H1 (cell line): ENCODE data around the gene SHISA7. TPM values are rescaled to one million over a fixed set of nuclear protein-coding genes. Genes with fewer than 3 reads are reported as not detected.
A peak's percentile ranks its signal among the peaks of the same experiment; 100 is the strongest.

ENCODE experiments used
- CTCF ChIA-PET: fragments of 300-600 bp; sonication (Branson Sonifier 250); formaldehyde crosslinking; loops from one replicate; lab custom pipeline; 2021; ENCODE audit not compliant: partially characterized antibody; lab: Charles Lee
- POLR2A ChIA-PET: fragments of 300-600 bp; sonication (Branson Sonifier 250); formaldehyde crosslinking; loops from one replicate; lab custom pipeline; 2021; ENCODE audit warnings: inconsistent platforms; ENCODE audit not compliant: partially characterized antibody; lab: Charles Lee
- DNase-seq, 2 experiments: peaks; one replicate each; pipeline versions ENCODE4 v3.0.0 to v3.0.0-alpha.2; 2010 to 2022; ENCODE audit warnings: low spot score in 2 of 2, low read depth in 1 of 2, mixed read lengths in 1 of 2
- FAIRE-seq: peaks from 2 replicates; lab custom pipeline; 2011; peaks lifted over from hg19 to GRCh38; lab: Jason Lieb, UNC
- H2AFZ ChIP-seq: 2 replicates; pipeline ENCODE4 v1.8.1; 2012; ENCODE audit warnings: low read length, inconsistent platforms
- H2AK5ac ChIP-seq: 2 replicates; pipeline ENCODE4 v1.6.1; 2013; ENCODE audit warnings: low read depth, low read length
- H2BK120ac ChIP-seq: replicated peaks from 2 replicates; pipeline ENCODE3; 2013; ENCODE audit warnings: low read depth, low read length, inconsistent platforms
- H2BK12ac ChIP-seq: 2 replicates; pipeline ENCODE4 v1.6.1; 2013; ENCODE audit warnings: low read depth, low read length
- H2BK15ac ChIP-seq: 2 replicates; pipeline ENCODE4 v1.6.1; 2013; ENCODE audit warnings: low read length
- H2BK20ac ChIP-seq: 2 replicates; pipeline ENCODE4 v1.6.1; 2013; ENCODE audit warnings: low read length
- H2BK5ac ChIP-seq: 2 replicates; pipeline ENCODE4 v1.6.1; 2013; ENCODE audit warnings: low read depth, low read length
- H3K14ac ChIP-seq: 2 replicates; pipeline ENCODE4 v1.6.1; 2013; ENCODE audit warnings: inconsistent platforms; ENCODE audit not compliant: insufficient read length
- H3K18ac ChIP-seq: 2 replicates; pipeline ENCODE4 v1.6.1; 2013; ENCODE audit warnings: low read length; ENCODE audit errors: extremely low read depth
- H3K23ac ChIP-seq: 2 replicates; pipeline ENCODE4 v1.6.1; 2013; ENCODE audit warnings: inconsistent platforms; ENCODE audit not compliant: insufficient read length
- H3K23me2 ChIP-seq: 2 replicates; pipeline ENCODE4 v1.6.1; 2013; ENCODE audit warnings: low read depth, low read length
- H3K27ac ChIP-seq: 2 replicates; pipeline ENCODE4 v1.6.1; 2011; ENCODE audit warnings: low read depth, low read length, inconsistent platforms
- H3K27me3 ChIP-seq, 4 experiments: replicated peaks in 1 of 4; 1 replicate in 1 of 4; 2 replicates in 3 of 4; pipeline versions ENCODE4 v1.6.1 to v1.8.1; 2011 to 2013; ENCODE audit warnings: low read length in 3 of 4, mild to moderate bottlenecking in 3 of 4, inconsistent platforms in 2 of 4, mixed read lengths in 2 of 4, moderate library complexity in 1 of 4; ENCODE audit not compliant: control insufficient read depth in 3 of 4, insufficient read depth in 3 of 4; ENCODE audit errors: extremely low read depth in 1 of 4
- H3K36me3 ChIP-seq, 4 experiments: 2 replicates each; pipeline versions ENCODE4 v1.6.1 to v1.8.1; 2011 to 2013; ENCODE audit warnings: mild to moderate bottlenecking in 4 of 4, low read length in 3 of 4, moderate library complexity in 2 of 4, control low read depth in 1 of 4, inconsistent platforms in 1 of 4; ENCODE audit not compliant: insufficient read depth in 4 of 4, control insufficient read depth in 2 of 4
- H3K4ac ChIP-seq: replicated peaks from 2 replicates; pipeline ENCODE3; 2013; ENCODE audit warnings: low read length, low read depth, mixed read lengths, inconsistent platforms; ENCODE audit not compliant: insufficient read length
- H3K4me1 ChIP-seq, 4 experiments: replicated peaks in 1 of 4; 1 replicate in 1 of 4; 2 replicates in 3 of 4; pipeline versions ENCODE4 v1.6.1 to v1.8.1; 2011 to 2013; ENCODE audit warnings: low read length in 3 of 4, inconsistent platforms in 2 of 4, mixed read lengths in 1 of 4; ENCODE audit not compliant: insufficient read depth in 4 of 4, control insufficient read depth in 3 of 4
- H3K4me2 ChIP-seq, 2 experiments: 2 replicates each; pipeline versions ENCODE4 v1.6.1 to v1.8.1; 2011 to 2013; ENCODE audit warnings: low read depth in 2 of 2, low read length in 2 of 2, control low read depth in 1 of 2, inconsistent platforms in 1 of 2, mild to moderate bottlenecking in 1 of 2; ENCODE audit not compliant: insufficient read depth in 1 of 2
- H3K4me3 ChIP-seq, 4 experiments: fragments of 200-600, 300-600 bp in 1 of 4; sonication (generic), shearing (Covaris generic), sonication (Bioruptor Twin) in 1 of 4; 2 replicates each; pipeline versions ENCODE4 v1.5.1 to v1.8.1; 2011 to 2016; ENCODE audit warnings: low read length in 4 of 4, low read depth in 3 of 4, control low read depth in 2 of 4, inconsistent platforms in 2 of 4, mild to moderate bottlenecking in 2 of 4, mixed read lengths in 1 of 4, moderate library complexity in 1 of 4; ENCODE audit not compliant: insufficient read depth in 2 of 4; ENCODE audit errors: extremely low read depth in 1 of 4
- H3K56ac ChIP-seq: replicated peaks from 2 replicates; pipeline ENCODE3; 2013; ENCODE audit warnings: low read depth, mild to moderate bottlenecking, mixed read lengths, low read length, inconsistent platforms; ENCODE audit not compliant: insufficient read length
- H3K79me1 ChIP-seq: 2 replicates; pipeline ENCODE4 v1.6.1; 2013; ENCODE audit warnings: low read depth, low read length, control low read depth
- H3K79me2 ChIP-seq, 2 experiments: 2 replicates each; pipeline versions ENCODE4 v1.6.1 to v1.8.1; 2012 to 2013; ENCODE audit warnings: low read length in 2 of 2, mild to moderate bottlenecking in 2 of 2, inconsistent platforms in 1 of 2; ENCODE audit not compliant: insufficient read depth in 2 of 2, control insufficient read depth in 1 of 2
- H3K9ac ChIP-seq, 4 experiments: replicated peaks in 1 of 4; 1 replicate in 1 of 4; 2 replicates in 3 of 4; pipeline versions ENCODE4 v1.6.1 to v1.8.1; 2011 to 2013; ENCODE audit warnings: low read depth in 3 of 4, low read length in 3 of 4, control low read depth in 2 of 4, mild to moderate bottlenecking in 2 of 4, moderate library complexity in 2 of 4, inconsistent platforms in 1 of 4; ENCODE audit errors: extremely low read depth in 1 of 4
- H3K9me3 ChIP-seq, 2 experiments: 2 replicates each; pipeline versions ENCODE4 v1.6.1 to v1.8.1; 2012 to 2013; ENCODE audit warnings: mild to moderate bottlenecking in 2 of 2, moderate library complexity in 2 of 2, control low read depth in 1 of 2, inconsistent platforms in 1 of 2, low read depth in 1 of 2, low read length in 1 of 2, mixed read lengths in 1 of 2; ENCODE audit not compliant: insufficient read depth in 2 of 2
- H4K20me1 ChIP-seq, 2 experiments: replicated peaks in 1 of 2; 2 replicates each; pipeline versions ENCODE3 to v1.8.1; 2011 to 2013; ENCODE audit warnings: inconsistent platforms in 2 of 2, low read length in 2 of 2, mild to moderate bottlenecking in 1 of 2; ENCODE audit not compliant: insufficient read depth in 2 of 2, control insufficient read depth in 1 of 2
- H4K5ac ChIP-seq: 2 replicates; pipeline ENCODE4 v1.6.1; 2013; ENCODE audit warnings: low read length, low read depth, mixed read lengths, inconsistent platforms; ENCODE audit not compliant: insufficient read length
- H4K8ac ChIP-seq: 2 replicates; pipeline ENCODE4 v1.8.0; 2013; ENCODE audit warnings: mild to moderate bottlenecking, moderate library complexity, low read length, inconsistent platforms; ENCODE audit not compliant: insufficient read depth; ENCODE audit errors: extremely low read depth
- H4K91ac ChIP-seq: replicated peaks from 2 replicates; pipeline ENCODE3; 2013; ENCODE audit warnings: low read length, mixed read lengths, inconsistent platforms; ENCODE audit not compliant: insufficient read length
- BCL11A ChIP-seq, 2 experiments: IDR thresholded peaks; one replicate each; pipeline ENCODE4 v1.6.1; 2011; ENCODE audit warnings: low read depth in 2 of 2, low read length in 2 of 2, mild to moderate bottlenecking in 2 of 2
- BRCA1 ChIP-seq: IDR thresholded peaks from 2 replicates; pipeline ENCODE4 v1.6.1; 2012; ENCODE audit warnings: low read depth, low read length, improper control_type of control experiment
- EZH2 ChIP-seq: fragments of 200-600 bp; sonication (generic); IDR thresholded peaks from 2 replicates; pipeline ENCODE4 v1.7.1; 2012; ENCODE audit warnings: low read depth, mild to moderate bottlenecking, moderate library complexity, low read length, inconsistent platforms; ENCODE audit not compliant: severe bottlenecking
- KDM1A ChIP-seq: fragments of 200-600, 300-600 bp; sonication (generic); IDR thresholded peaks from 2 replicates; pipeline ENCODE4 v1.7.1; 2016; ENCODE audit warnings: mild to moderate bottlenecking, low read length, borderline replicate concordance
- ZNF274 ChIP-seq: IDR thresholded peaks from 2 replicates; pipeline ENCODE4 v1.7.0; 2012; ENCODE audit warnings: low read length, borderline replicate concordance; ENCODE audit errors: extremely low read depth
- WGBS, 2 experiments: shearing (Covaris generic) in 1 of 2; methylation state at CpG; one replicate each; pipeline versions ENCODE4 v1.1.6 to v1.1.7; 2013 to 2015; ENCODE audit warnings: low lambda C conversion rate in 2 of 2, mixed read lengths in 2 of 2, inconsistent platforms in 1 of 2, low coverage in 1 of 2, missing lambda C conversion rate in 1 of 2; ENCODE audit not compliant: insufficient replicate concordance in 2 of 2, insufficient coverage in 1 of 2, insufficient read length in 1 of 2; ENCODE audit errors: extremely low coverage in 1 of 2, missing lambda C conversion rate in 1 of 2; 5-methylcytosine and 5-hydroxymethylcytosine counted together
- polyA plus RNA-seq, 7 experiments: library from polyadenylated mRNA; depleted of rRNA in 3 of 7; stranded (reverse) in 5 of 7; unstranded in 2 of 7; fragments of >200 nt in 5 of 7; fragments of 200-250 nt in 2 of 7; gene quantifications; 1 replicate in 5 of 7; 2 replicates in 1 of 7; 4 replicates in 1 of 7; pipeline versions ENCODE4 v1.2.1 to v1.2.3, GENCODE V29; 2011 to 2013; ENCODE audit warnings: missing spikeins in 2 of 7, mixed read lengths in 2 of 7
- total RNA-seq: library from RNA; stranded (reverse); fragmentation: NEBNext Ultra II Directional; extraction: Animal tissue kit (Norgen Biotek cat#: 25700); gene quantifications from 2 replicates; pipeline ENCODE4 v1.2.1, GENCODE V29; 2021
- TF ChIP-seq, protein P1 (sequence below): IDR thresholded peaks from 2 replicates; pipeline ENCODE4 v1.6.1; 2012; ENCODE audit warnings: inconsistent platforms

Gene SHISA7
- total and polyA plus RNA-seq, 2 of the 8 experiments (the other 6 are each of a cell fraction or from before 2014, with no cell fraction given), result 0.76 to 1.0 TPM

DNA sequence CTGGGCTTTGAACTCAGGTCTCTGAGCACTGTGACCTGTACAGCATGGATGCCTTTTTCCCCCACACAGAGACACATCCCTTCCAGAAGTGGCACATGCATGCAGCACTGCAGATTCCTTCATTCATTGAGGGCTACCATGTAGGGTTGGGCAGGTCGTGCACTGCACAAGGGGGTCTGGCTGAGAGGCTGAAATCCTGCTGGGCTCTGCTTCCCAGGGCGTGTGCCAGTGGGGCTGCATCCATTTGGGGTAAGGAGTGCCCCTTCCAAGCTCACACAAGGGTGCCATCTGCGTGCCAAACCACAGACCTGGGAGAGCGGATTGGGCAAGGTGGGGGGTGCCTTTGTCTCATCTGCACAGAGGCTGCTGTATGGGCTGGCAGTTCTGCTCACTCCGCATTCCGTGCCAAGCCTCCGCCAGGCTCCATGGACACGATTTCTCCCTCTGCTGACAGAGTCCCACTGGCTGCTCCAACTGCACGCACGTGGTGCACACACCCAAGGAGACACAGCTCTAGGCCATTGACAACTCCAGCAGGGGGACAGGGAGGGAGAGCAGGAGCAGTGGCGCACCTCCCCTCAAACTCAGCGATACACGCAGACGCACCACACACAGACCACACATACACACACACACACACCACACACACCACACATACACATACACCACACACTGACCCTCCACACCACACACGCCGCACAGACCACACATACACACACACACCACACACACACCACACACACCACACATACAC is 4.5 kb upstream of the SHISA7 start:
- H3K27ac ChIP-seq, result no peak overlapping the region
- H2AK5ac ChIP-seq, result peak overlapping the region; percentile 68; the same call in 1 of the 2 replicates
- no peak overlapping the region for H3K4ac ChIP-seq
- H2AFZ ChIP-seq, result no peak overlapping the region
- no peak overlapping the region; the same call in 1 of the 2 replicates for H2BK15ac ChIP-seq
- H2BK5ac ChIP-seq, result no peak overlapping the region
- H4K8ac ChIP-seq, result no peak overlapping the region
- FAIRE-seq (no peak), DNase-seq (no peak)
- no peak overlapping the region for H2BK120ac ChIP-seq
- no peaks in the 10 kb centered on the region for H3K36me3 ChIP-seq
- H3K79me1 ChIP-seq, result no peaks in the 10 kb centered on the region
- peaks cover 25% of the 10 kb centered on the region; the same call in 1 of the 2 replicates for H3K23me2 ChIP-seq
- H3K4me3 ChIP-seq, result no peak overlapping the region
- no peak overlapping the region for H3K14ac ChIP-seq
- H4K91ac ChIP-seq, result no peak overlapping the region
- no peak overlapping the region for H4K5ac ChIP-seq
- H2BK12ac ChIP-seq, result peak overlapping the region; percentile 1; the same call in 1 of the 2 replicates
- no peak overlapping the region for H3K23ac ChIP-seq
- no peak overlapping the region for H3K4me2 ChIP-seq
- H3K18ac ChIP-seq, result no peak overlapping the region
- no peak overlapping the region; a peak in 1 of 7 replicates for H3K9ac ChIP-seq
- WGBS, 2 experiments, result 61% methylated on average over 15 of the region's 16 CpGs; no CpG with 5 or more reads in 1 of the 2 experiments
- peaks cover 59 to 95% (median 91%) of the 10 kb centered on the region in 4 experiments for H3K27me3 ChIP-seq
- TF ChIP-seq ZNF274 (no peak), BCL11A (IDR thresholded peaks at IDR 0.05; ENCODE audit: low read depth in 2 of 2, low read length in 2 of 2) (no peak), EZH2 (no peak), KDM1A (peak; percentile 40; the same call in 1 of the 2 replicates), BRCA1 (no peak)
- TF ChIP-seq, protein P1, sequence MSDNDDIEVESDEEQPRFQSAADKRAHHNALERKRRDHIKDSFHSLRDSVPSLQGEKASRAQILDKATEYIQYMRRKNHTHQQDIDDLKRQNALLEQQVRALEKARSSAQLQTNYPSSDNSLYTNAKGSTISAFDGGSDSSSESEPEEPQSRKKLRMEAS, result 0 out of 2 replicates have a peak, but pooled peaks have one; percentile 31
- peak overlapping the region; percentile 99 for H3K56ac ChIP-seq
- H3K9me3 ChIP-seq, result no peaks in the 10 kb centered on the region
- H2BK20ac ChIP-seq, result no peak overlapping the region
- H3K4me1 ChIP-seq, result peaks cover 0 to 9% (median 4%) of the 10 kb centered on the region in 4 experiments; a peak in 5 of 7 replicates
- CTCF ChIA-PET, result interaction anchor here (0.7 to 1.6 kb wide), 4 partner anchors 8 to 282 kb away, joined by 3 to 5 read pairs (median 4); partner anchors contain the start of gene DNAAF3
- H4K20me1 ChIP-seq, result peaks cover 3 to 16% of the 10 kb centered on the region in 2 experiments
- POLR2A ChIA-PET, result interaction anchor here (0.6 kb wide), 1 partner anchor 306 kb away, joined by 3 read pairs; no protein-coding TSS in a partner anchor
- no peaks in the 10 kb centered on the region for H3K79me2 ChIP-seq
